Colonic mucosa (tissue), 4 donors: ENCODE results near the gene TSPAN7. TPM values are rescaled to one million over a fixed set of nuclear protein-coding genes. Genes with fewer than 3 reads are reported as not detected.
A peak's percentile ranks its signal among the peaks of the same experiment; 100 is the strongest.

Experiments used
- DNase-seq: peaks from one replicate; pipeline ENCODE4 v3.0.0-alpha.2; 2020
- H3K27ac ChIP-seq: fragments of 200-600 bp; one replicate; pipeline ENCODE4 v1.8.0; 2021
- H3K27me3 ChIP-seq: fragments of 200-600 bp; one replicate; pipeline ENCODE4 v1.8.0; 2021
- H3K36me3 ChIP-seq: fragments of 200-600 bp; one replicate; pipeline ENCODE4 v1.8.0; 2021
- H3K4me1 ChIP-seq: fragments of 200-600 bp; one replicate; pipeline ENCODE4 v1.8.0; 2021; ENCODE audit warnings: mild to moderate bottlenecking
- H3K4me3 ChIP-seq: fragments of 200-600 bp; one replicate; pipeline ENCODE4 v1.8.0; 2021
- H3K9ac ChIP-seq, 2 donors: one replicate each; pipeline ENCODE4 v1.7.0; 2013; ENCODE audit warnings: control low read depth in 2 of 2, low read depth in 2 of 2, low read length in 2 of 2
- H3K9me3 ChIP-seq: fragments of 200-600 bp; one replicate; pipeline ENCODE4 v1.8.0; 2021
- intact Hi-C: fragments of 100-400 bp; cut with DNase I; formaldehyde crosslinking; loops from one replicate; pipeline ENCODE4 v1.14.1; 2022
- total RNA-seq, 2 donors: library from RNA; stranded (reverse); fragmentation: NEBNext Ultra II Directional in 1 of 2; extraction: Animal tissue kit (Norgen Biotek cat#: 25700) in 1 of 2; gene quantifications; one replicate each; pipeline ENCODE4 v1.2.1, GENCODE V29; 2021
- TF ChIP-seq, protein P1 (sequence below): fragments of 200-600 bp; IDR thresholded peaks from one replicate; pipeline ENCODE4 v1.8.0; 2022; ENCODE audit warnings: antibody characterized with exemption, mild to moderate bottlenecking
- donor health status: healthy.
- donor health status: DM: no; HTN: no; CAD: no.
- donor health status: DM: no; HTN: no; CAD: no.

TSPAN7 gene
- total RNA-seq, 2 donors from 2014 or later = 66.1 to 91.5 TPM

GRCh38 chrX:38661561-38661960, 100.2 kb downstream of the TSPAN7 start:
- TF ChIP-seq, protein P1, sequence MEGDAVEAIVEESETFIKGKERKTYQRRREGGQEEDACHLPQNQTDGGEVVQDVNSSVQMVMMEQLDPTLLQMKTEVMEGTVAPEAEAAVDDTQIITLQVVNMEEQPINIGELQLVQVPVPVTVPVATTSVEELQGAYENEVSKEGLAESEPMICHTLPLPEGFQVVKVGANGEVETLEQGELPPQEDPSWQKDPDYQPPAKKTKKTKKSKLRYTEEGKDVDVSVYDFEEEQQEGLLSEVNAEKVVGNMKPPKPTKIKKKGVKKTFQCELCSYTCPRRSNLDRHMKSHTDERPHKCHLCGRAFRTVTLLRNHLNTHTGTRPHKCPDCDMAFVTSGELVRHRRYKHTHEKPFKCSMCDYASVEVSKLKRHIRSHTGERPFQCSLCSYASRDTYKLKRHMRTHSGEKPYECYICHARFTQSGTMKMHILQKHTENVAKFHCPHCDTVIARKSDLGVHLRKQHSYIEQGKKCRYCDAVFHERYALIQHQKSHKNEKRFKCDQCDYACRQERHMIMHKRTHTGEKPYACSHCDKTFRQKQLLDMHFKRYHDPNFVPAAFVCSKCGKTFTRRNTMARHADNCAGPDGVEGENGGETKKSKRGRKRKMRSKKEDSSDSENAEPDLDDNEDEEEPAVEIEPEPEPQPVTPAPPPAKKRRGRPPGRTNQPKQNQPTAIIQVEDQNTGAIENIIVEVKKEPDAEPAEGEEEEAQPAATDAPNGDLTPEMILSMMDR = no peak
- intact Hi-C loops = no loop called here

DNA sequence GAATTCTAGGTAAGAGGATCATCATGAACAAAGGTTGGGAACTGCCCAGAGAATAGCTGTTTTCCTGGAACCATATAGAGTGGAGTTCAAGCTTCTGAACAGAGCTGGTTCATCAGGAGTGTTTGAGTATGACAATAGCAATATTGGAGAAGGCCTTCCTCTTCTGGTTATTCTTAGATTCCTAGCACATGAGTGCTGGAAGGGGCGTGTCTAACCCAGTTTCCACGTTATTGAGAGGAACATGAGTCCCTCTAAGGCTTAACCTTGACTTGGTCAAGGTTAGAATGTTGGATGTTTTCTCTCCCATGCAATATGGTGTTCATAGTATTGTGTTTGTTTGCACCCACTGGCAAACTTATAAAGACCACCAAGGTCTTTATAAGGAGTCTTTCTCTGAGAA, 101.3 kb downstream of the TSPAN7 start:
- no peaks in the 10 kb centered on the region for H3K27me3 ChIP-seq
- H3K36me3 ChIP-seq = no peaks in the 10 kb centered on the region
- H3K9me3 ChIP-seq = no peaks in the 10 kb centered on the region
- no peak for DNase-seq
- no peak overlapping the region for H3K27ac ChIP-seq
- H3K4me3 ChIP-seq = no peak overlapping the region
- intact Hi-C loops = no loop called here
- no peak overlapping the region for H3K9ac ChIP-seq
- H3K4me1 ChIP-seq = no peaks in the 10 kb centered on the region
- TF ChIP-seq, protein P1 = no peak

More at GRCh38 chrX:38661561-38661960, 100.2 kb downstream of the TSPAN7 start:
- H3K27ac ChIP-seq = no peak overlapping the region
- no peak overlapping the region for H3K4me3 ChIP-seq
- H3K9ac ChIP-seq = no peak overlapping the region
- no peaks in the 10 kb centered on the region for H3K4me1 ChIP-seq
- DNase-seq = no peak
- H3K36me3 ChIP-seq = no peaks in the 10 kb centered on the region
- H3K9me3 ChIP-seq = no peaks in the 10 kb centered on the region
- H3K27me3 ChIP-seq = no peaks in the 10 kb centered on the region

- Histone ChIP-seq H3K36me3 (no peaks in the 10 kb centered on the region), H3K27ac (no peak overlapping the region), H3K9ac (no peak overlapping the region), H3K4me3 (no peak overlapping the region), H3K27me3 (no peaks in the 10 kb centered on the region), H3K9me3 (no peaks in the 10 kb centered on the region), H3K4me1 (no peaks in the 10 kb centered on the region)
- TF ChIP-seq, protein P1 = peak; percentile 44
- DNase-seq = peak; percentile 28
- intact Hi-C loops = no loop called here
These were observed 102.9 kb downstream of the TSPAN7 start for GRCh38 chrX:38664285-38664684.

- H3K9ac ChIP-seq = no peak overlapping the region
- no peak overlapping the region for H3K27ac ChIP-seq
- H3K4me1 ChIP-seq = no peaks in the 10 kb centered on the region
- no peak overlapping the region for H3K4me3 ChIP-seq
- H3K9me3 ChIP-seq = no peaks in the 10 kb centered on the region
- intact Hi-C loops = no loop called here
- no peaks in the 10 kb centered on the region for H3K27me3 ChIP-seq
- TF ChIP-seq, protein P1 = no peak
- H3K36me3 ChIP-seq = no peaks in the 10 kb centered on the region
- no peak for DNase-seq
These were observed 105.6 kb downstream of the TSPAN7 start for GRCh38 chrX:38666909-38667308.

DNA sequence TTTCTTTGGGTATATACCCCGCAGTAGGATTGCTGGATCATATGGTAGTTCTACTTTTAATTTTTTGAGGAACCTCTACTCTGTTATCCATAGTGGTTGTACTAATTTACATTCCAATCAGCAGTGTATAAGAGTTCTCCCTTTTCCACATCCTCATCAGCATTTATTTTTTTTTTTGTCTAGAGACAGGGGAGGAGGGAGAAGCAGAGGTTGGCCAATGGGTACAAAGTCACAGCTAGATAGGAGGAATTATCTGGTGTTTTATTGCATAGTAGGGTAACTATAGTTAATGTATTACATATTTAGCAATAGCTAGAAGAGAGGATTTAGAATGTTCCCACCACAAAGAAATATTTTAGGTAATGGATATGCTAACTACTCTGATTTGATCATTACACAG, 107.4 kb downstream of the TSPAN7 start:
- Histone ChIP-seq H3K4me3 (no peak overlapping the region), H3K4me1 (no peaks in the 10 kb centered on the region), H3K36me3 (no peaks in the 10 kb centered on the region), H3K27ac (no peak overlapping the region), H3K9me3 (no peaks in the 10 kb centered on the region), H3K27me3 (no peaks in the 10 kb centered on the region), H3K9ac (no peak overlapping the region)
- intact Hi-C loops = no loop called here
- TF ChIP-seq, protein P1 = no peak
- DNase-seq = no peak

- Histone ChIP-seq H3K27ac (no peak overlapping the region), H3K27me3 (no peaks in the 10 kb centered on the region), H3K9ac (no peak overlapping the region), H3K4me3 (no peak overlapping the region), H3K9me3 (no peaks in the 10 kb centered on the region), H3K36me3 (no peaks in the 10 kb centered on the region), H3K4me1 (no peaks in the 10 kb centered on the region)
- no peak for DNase-seq
- TF ChIP-seq, protein P1 = no peak
- intact Hi-C loops = no loop called here
These were observed 108.1 kb downstream of the TSPAN7 start for GRCh38 chrX:38669428-38669827.
